ENCODE results near the gene WNK2. TPM values are rescaled to one million over a fixed set of nuclear protein-coding genes. Genes with fewer than 3 reads are reported as not detected.
A peak's percentile ranks its signal among the peaks of the same experiment; 100 is the strongest.

WNK2 gene
- total and polyA plus RNA-seq, 7 experiments from 2014 or later, result 0.32 to 0.83 (median 0.46) TPM; not detected in 3

GRCh38 chr9:93222890-93223259, 38.9 kb downstream of the WNK2 start:
- Histone ChIP-seq H3K9me3 (ENCODE audit: control insufficient read depth in 2 of 3, low read length in 3 of 3) (no peaks in the 10 kb centered on the region), H3K27me3 (ENCODE audit: control insufficient read depth in 2 of 2, insufficient read depth in 2 of 2, low read length in 2 of 2) (no peaks in the 10 kb centered on the region), H3K36me3 (ENCODE audit: control insufficient read depth in 2 of 3, insufficient read depth in 3 of 3, low read length in 3 of 3) (no peaks in the 10 kb centered on the region), H3K4me3 (ENCODE audit: low read length) (no peak overlapping the region), H3K4me1 (ENCODE audit: control insufficient read depth in 2 of 2, insufficient read depth in 2 of 2, low read length in 2 of 2) (no peaks in the 10 kb centered on the region), H3K27ac (ENCODE audit: low read depth, low read length) (no peak overlapping the region)
- Mint-ChIP-seq H3K4me3 (no peak overlapping the region), H3K36me3 (no peaks in the 10 kb centered on the region), H3K4me1 (peaks cover 0 to 10% (median 0%) of the 10 kb centered on the region in 7 donors), H3K27me3 (peaks cover 0 to 19% (median 0%) of the 10 kb centered on the region in 5 donors), H3K27ac (no peak overlapping the region), H3K9me3 (no peaks in the 10 kb centered on the region)
- intact Hi-C loops (cut with micrococcal nuclease), result no loop called here
- ATAC-seq (no peak), DNase-seq (no peak)
- ChIA-PET POLR2A (no interaction called here), CTCF (no interaction called here)

- Mint-ChIP-seq H3K27ac (no peak overlapping the region), H3K4me1 (peaks cover 0 to 10% (median 0%) of the 10 kb centered on the region in 7 donors), H3K4me3 (no peak overlapping the region), H3K36me3 (no peaks in the 10 kb centered on the region), H3K27me3 (peaks cover 0 to 24% (median 3%) of the 10 kb centered on the region in 5 donors), H3K9me3 (no peaks in the 10 kb centered on the region)
- intact Hi-C loops (cut with micrococcal nuclease), result no loop called here
- no peaks in the 10 kb centered on the region for H3K9me3 ChIP-seq (ENCODE audit: control insufficient read depth in 2 of 3, low read length in 3 of 3)
- DNase-seq (no peak), ATAC-seq (peak; percentile 33)
- H3K27me3 ChIP-seq (ENCODE audit: control insufficient read depth in 2 of 2, insufficient read depth in 2 of 2, low read length in 2 of 2), result no peaks in the 10 kb centered on the region
- POLR2A ChIA-PET, result no interaction called here
- H3K36me3 ChIP-seq (ENCODE audit: control insufficient read depth in 2 of 3, insufficient read depth in 3 of 3, low read length in 3 of 3), result no peaks in the 10 kb centered on the region
- CTCF ChIA-PET, result no interaction called here
- no peaks in the 10 kb centered on the region for H3K4me1 ChIP-seq (ENCODE audit: control insufficient read depth in 2 of 2, insufficient read depth in 2 of 2, low read length in 2 of 2)
- H3K27ac ChIP-seq (ENCODE audit: low read depth, low read length), result no peak overlapping the region
- no peak overlapping the region for H3K4me3 ChIP-seq (ENCODE audit: low read length)
Observed at GRCh38 chr9:93223260-93224180, 39.6 kb downstream of the WNK2 start.

- Mint-ChIP-seq H3K9me3 (no peaks in the 10 kb centered on the region), H3K4me3 (no peak overlapping the region), H3K4me1 (peaks cover 0 to 10% (median 0%) of the 10 kb centered on the region in 7 donors), H3K27ac (no peak overlapping the region), H3K36me3 (no peaks in the 10 kb centered on the region), H3K27me3 (peaks cover 0 to 28% (median 3%) of the 10 kb centered on the region in 5 donors)
- DNase-seq (no peak), ATAC-seq (no peak)
- CTCF ChIA-PET, result no interaction called here
- H3K4me3 ChIP-seq (ENCODE audit: low read length), result no peak overlapping the region
- POLR2A ChIA-PET, result no interaction called here
- intact Hi-C loops (cut with micrococcal nuclease), result no loop called here
- no peaks in the 10 kb centered on the region for H3K4me1 ChIP-seq (ENCODE audit: control insufficient read depth in 2 of 2, insufficient read depth in 2 of 2, low read length in 2 of 2)
- H3K9me3 ChIP-seq (ENCODE audit: control insufficient read depth in 2 of 3, low read length in 3 of 3), result no peaks in the 10 kb centered on the region
- H3K27me3 ChIP-seq (ENCODE audit: control insufficient read depth in 2 of 2, insufficient read depth in 2 of 2, low read length in 2 of 2), result no peaks in the 10 kb centered on the region
- H3K27ac ChIP-seq (ENCODE audit: low read depth, low read length), result no peak overlapping the region
- no peaks in the 10 kb centered on the region for H3K36me3 ChIP-seq (ENCODE audit: control insufficient read depth in 2 of 3, insufficient read depth in 3 of 3, low read length in 3 of 3)
Observed at GRCh38 chr9:93224591-93224990, 40.7 kb downstream of the WNK2 start.

- intact Hi-C loops (cut with micrococcal nuclease), result no loop called here
- H3K4me3 Mint-ChIP-seq, result no peak overlapping the region
- no peak overlapping the region for H3K27ac Mint-ChIP-seq
- DNase-seq (no peak), ATAC-seq (no peak)
- POLR2A ChIA-PET, result no interaction called here
- CTCF ChIA-PET, result interaction anchor here (0.7 kb wide), 1 partner anchor 9 kb away, joined by 3 read pairs; no protein-coding TSS in a partner anchor
- no peaks in the 10 kb centered on the region for H3K36me3 Mint-ChIP-seq
- no peak overlapping the region for H3K27ac ChIP-seq (ENCODE audit: low read depth, low read length)
- no peak overlapping the region for H3K4me3 ChIP-seq (ENCODE audit: low read length)
- no peaks in the 10 kb centered on the region for H3K36me3 ChIP-seq (ENCODE audit: control insufficient read depth in 2 of 3, insufficient read depth in 3 of 3, low read length in 3 of 3)
- H3K4me1 ChIP-seq (ENCODE audit: control insufficient read depth in 2 of 2, insufficient read depth in 2 of 2, low read length in 2 of 2), result no peaks in the 10 kb centered on the region
- peaks cover 0 to 28% (median 3%) of the 10 kb centered on the region in 5 donors for H3K27me3 Mint-ChIP-seq
- H3K9me3 ChIP-seq (ENCODE audit: control insufficient read depth in 2 of 3, low read length in 3 of 3), result no peaks in the 10 kb centered on the region
- H3K4me1 Mint-ChIP-seq, result peaks cover 0 to 10% (median 0%) of the 10 kb centered on the region in 7 donors
- H3K9me3 Mint-ChIP-seq, result no peaks in the 10 kb centered on the region
- no peaks in the 10 kb centered on the region for H3K27me3 ChIP-seq (ENCODE audit: control insufficient read depth in 2 of 2, insufficient read depth in 2 of 2, low read length in 2 of 2)
Observed at GRCh38 chr9:93225417-93225816, 41.5 kb downstream of the WNK2 start.

- H3K9me3 Mint-ChIP-seq, result no peaks in the 10 kb centered on the region
- no peak overlapping the region for H3K27ac Mint-ChIP-seq
- ChIA-PET CTCF (interaction anchor here (0.7 kb wide), 1 partner anchor 9 kb away, joined by 3 read pairs; no protein-coding TSS in a partner anchor), POLR2A (no interaction called here)
- peaks cover 0 to 28% (median 3%) of the 10 kb centered on the region in 5 donors for H3K27me3 Mint-ChIP-seq
- no peaks in the 10 kb centered on the region for H3K36me3 Mint-ChIP-seq
- H3K27me3 ChIP-seq (ENCODE audit: control insufficient read depth in 2 of 2, insufficient read depth in 2 of 2, low read length in 2 of 2), result no peaks in the 10 kb centered on the region
- H3K4me1 Mint-ChIP-seq, result peaks cover 0 to 10% (median 0%) of the 10 kb centered on the region in 7 donors
- no peaks in the 10 kb centered on the region for H3K36me3 ChIP-seq (ENCODE audit: control insufficient read depth in 2 of 3, insufficient read depth in 3 of 3, low read length in 3 of 3)
- DNase-seq, result no peak
- intact Hi-C loops (cut with micrococcal nuclease), result no loop called here
- no peaks in the 10 kb centered on the region for H3K9me3 ChIP-seq (ENCODE audit: control insufficient read depth in 2 of 3, low read length in 3 of 3)
- H3K4me3 Mint-ChIP-seq, result no peak overlapping the region
- H3K27ac ChIP-seq (ENCODE audit: low read depth, low read length), result no peak overlapping the region
- no peak overlapping the region for H3K4me3 ChIP-seq (ENCODE audit: low read length)
- no peaks in the 10 kb centered on the region for H3K4me1 ChIP-seq (ENCODE audit: control insufficient read depth in 2 of 2, insufficient read depth in 2 of 2, low read length in 2 of 2)
- ATAC-seq, result no peak
Observed at GRCh38 chr9:93225892-93226291, 42.0 kb downstream of the WNK2 start.

- ATAC-seq, result no peak
- POLR2A ChIA-PET, result no interaction called here
- Mint-ChIP-seq H3K4me3 (no peak overlapping the region), H3K27ac (no peak overlapping the region), H3K36me3 (no peaks in the 10 kb centered on the region), H3K27me3 (peaks cover 3 to 31% (median 6%) of the 10 kb centered on the region in 5 donors), H3K4me1 (peaks cover 0 to 10% (median 4%) of the 10 kb centered on the region in 7 donors), H3K9me3 (no peaks in the 10 kb centered on the region)
- intact Hi-C loops (cut with micrococcal nuclease), result no loop called here
- no peaks in the 10 kb centered on the region for H3K4me1 ChIP-seq (ENCODE audit: control insufficient read depth in 2 of 2, insufficient read depth in 2 of 2, low read length in 2 of 2)
- no peak overlapping the region for H3K27ac ChIP-seq (ENCODE audit: low read depth, low read length)
- CTCF ChIA-PET, result no interaction called here
- H3K4me3 ChIP-seq (ENCODE audit: low read length), result no peak overlapping the region
- no peaks in the 10 kb centered on the region for H3K36me3 ChIP-seq (ENCODE audit: control insufficient read depth in 2 of 3, insufficient read depth in 3 of 3, low read length in 3 of 3)
- no peak for DNase-seq
- H3K27me3 ChIP-seq (ENCODE audit: control insufficient read depth in 2 of 2, insufficient read depth in 2 of 2, low read length in 2 of 2), result no peaks in the 10 kb centered on the region
- no peaks in the 10 kb centered on the region for H3K9me3 ChIP-seq (ENCODE audit: control insufficient read depth in 2 of 3, low read length in 3 of 3)
Observed at GRCh38 chr9:93226819-93227218, 42.9 kb downstream of the WNK2 start.

- no peak for ATAC-seq
- H3K27ac Mint-ChIP-seq, result no peak overlapping the region
- H3K27ac ChIP-seq (ENCODE audit: low read depth, low read length), result no peak overlapping the region
- no peak overlapping the region for H3K4me3 ChIP-seq (ENCODE audit: low read length)
- no peaks in the 10 kb centered on the region for H3K4me1 ChIP-seq (ENCODE audit: control insufficient read depth in 2 of 2, insufficient read depth in 2 of 2, low read length in 2 of 2)
- H3K36me3 ChIP-seq (ENCODE audit: control insufficient read depth in 2 of 3, insufficient read depth in 3 of 3, low read length in 3 of 3), result no peaks in the 10 kb centered on the region
- ChIA-PET POLR2A (interaction anchor here (0.7 kb wide), 1 partner anchor 654 kb away, joined by 3 read pairs; no protein-coding TSS in a partner anchor), CTCF (no interaction called here)
- no peaks in the 10 kb centered on the region for H3K27me3 ChIP-seq (ENCODE audit: control insufficient read depth in 2 of 2, insufficient read depth in 2 of 2, low read length in 2 of 2)
- no peaks in the 10 kb centered on the region for H3K36me3 Mint-ChIP-seq
- peaks cover 0 to 10% (median 6%) of the 10 kb centered on the region in 7 donors for H3K4me1 Mint-ChIP-seq
- no peak overlapping the region for H3K4me3 Mint-ChIP-seq
- intact Hi-C loops (cut with micrococcal nuclease), result no loop called here
- no peak for DNase-seq
- H3K27me3 Mint-ChIP-seq, result peaks cover 4 to 37% (median 11%) of the 10 kb centered on the region in 5 donors
- H3K9me3 Mint-ChIP-seq, result no peaks in the 10 kb centered on the region
- H3K9me3 ChIP-seq (ENCODE audit: control insufficient read depth in 2 of 3, low read length in 3 of 3), result no peaks in the 10 kb centered on the region
Observed at GRCh38 chr9:93228030-93228429, 44.1 kb downstream of the WNK2 start.

All from naive thymus-derived CD4-positive, alpha-beta T cell (primary cell).